Left lung (tissue), 10 donors: ENCODE measurements around the gene SLC35F3. TPM values are rescaled to one million over a fixed set of nuclear protein-coding genes. Genes with fewer than 3 reads are reported as not detected.

Experiments used
- ATAC-seq: fragments of 200-7000 bp; cut with Tn5 transposase; one replicate; pipeline ENCODE4 v1.9.1; 2020; ENCODE audit warnings: moderate library complexity
- DNase-seq, 4 donors: peaks; one replicate each; pipeline ENCODE4 v3.0.0-alpha.2; 2013 to 2020
- H3K27ac ChIP-seq, 2 donors: fragments of 200-600 bp; sonication (generic) in 1 of 2; one replicate each; pipeline versions ENCODE4 v1.5.0 to v1.8.0; 2020 to 2021
- H3K27me3 ChIP-seq, 2 donors: fragments of 200-600 bp; sonication (generic) in 1 of 2; one replicate each; pipeline versions ENCODE4 v1.5.0 to v1.8.0; 2020 to 2021
- H3K36me3 ChIP-seq, 2 donors: fragments of 200-600 bp; sonication (generic) in 1 of 2; one replicate each; pipeline versions ENCODE4 v1.5.0 to v1.8.0; 2020 to 2021
- H3K4me1 ChIP-seq, 2 donors: fragments of 200-600 bp; one replicate each; pipeline ENCODE4 v1.8.0; 2021
- H3K4me3 ChIP-seq, 2 donors: fragments of 200-600 bp; sonication (generic) in 1 of 2; one replicate each; pipeline versions ENCODE4 v1.5.0 to v1.8.0; 2020 to 2021; ENCODE audit warnings: mild to moderate bottlenecking in 1 of 2
- H3K9me3 ChIP-seq, 2 donors: fragments of 200-600 bp; sonication (generic) in 1 of 2; one replicate each; pipeline versions ENCODE4 v1.5.0 to v1.8.0; 2020 to 2021
- CTCF ChIP-seq, 2 donors: fragments of 200-600 bp; sonication (generic) in 1 of 2; IDR thresholded peaks; one replicate each; pipeline versions ENCODE4 v1.5.0 to v1.8.0; 2021; ENCODE audit warnings: antibody characterized with exemption in 2 of 2
- intact Hi-C, 2 donors: fragments of 100-400 bp; cut with DNase I; formaldehyde crosslinking; loops; one replicate each; pipeline versions ENCODE4 v1.11.2 to v1.14.2; 2022
- polyA plus RNA-seq, 6 donors: library from polyadenylated mRNA; unstranded; fragments of 120-200 nt; gene quantifications; one replicate each; pipeline ENCODE4 v1.2.1, GENCODE V29; 2013; ENCODE audit not compliant: insufficient read length in 6 of 6
- total RNA-seq, 2 donors: library from RNA; stranded (reverse); fragmentation: NEBNext Ultra II Directional; extraction: Animal tissue kit (Norgen Biotek cat#: 25700); gene quantifications; one replicate each; pipeline ENCODE4 v1.2.1, GENCODE V29; 2021
- donor health status: DM: no; HTN: yes; CAD: no.
- donor health status: DM: no; HTN: no; CAD: no.

The SLC35F3 gene
- total and polyA plus RNA-seq, 8 donors: 0.58 to 1.9 (median 1.5) TPM

- H3K4me3 ChIP-seq: no peak overlapping the region
- DNase-seq (no peak), ATAC-seq (no peak)
- intact Hi-C loops: no loop called here
- no peak overlapping the region for H3K27ac ChIP-seq
- no peaks in the 10 kb centered on the region for H3K4me1 ChIP-seq
- no peak for TF ChIP-seq CTCF (IDR thresholded peaks at IDR 0.05)
- H3K36me3 ChIP-seq: no peaks in the 10 kb centered on the region
- H3K27me3 ChIP-seq: no peaks in the 10 kb centered on the region
- H3K9me3 ChIP-seq: peaks cover 0 to 19% of the 10 kb centered on the region in 2 donors
Measured at GRCh38 chr1:234288946-234289345, 384.5 kb downstream of the SLC35F3 start.

- ATAC-seq (no peak), DNase-seq (no peak)
- intact Hi-C loops: no loop called here
- Histone ChIP-seq H3K4me3 (no peak overlapping the region), H3K9me3 (peaks cover 0 to 19% of the 10 kb centered on the region in 2 donors), H3K36me3 (no peaks in the 10 kb centered on the region), H3K4me1 (no peaks in the 10 kb centered on the region), H3K27ac (no peak overlapping the region), H3K27me3 (no peaks in the 10 kb centered on the region)
- TF ChIP-seq CTCF (IDR thresholded peaks at IDR 0.05): no peak
Measured at GRCh38 chr1:234289538-234290305, 385.2 kb downstream of the SLC35F3 start.

- TF ChIP-seq CTCF (IDR thresholded peaks at IDR 0.05): no peak
- DNase-seq: no peak
- intact Hi-C loops: no loop called here
- peaks cover 0 to 19% of the 10 kb centered on the region in 2 donors for H3K9me3 ChIP-seq
- H3K4me3 ChIP-seq: no peak overlapping the region
- no peaks in the 10 kb centered on the region for H3K4me1 ChIP-seq
- no peak overlapping the region for H3K27ac ChIP-seq
- no peak for ATAC-seq
- H3K36me3 ChIP-seq: no peaks in the 10 kb centered on the region
- H3K27me3 ChIP-seq: no peaks in the 10 kb centered on the region
Measured at GRCh38 chr1:234292011-234292410, 387.5 kb downstream of the SLC35F3 start.

- no peak for TF ChIP-seq CTCF (IDR thresholded peaks at IDR 0.05)
- Histone ChIP-seq H3K9me3 (peaks cover 0 to 19% of the 10 kb centered on the region in 2 donors), H3K27me3 (no peaks in the 10 kb centered on the region), H3K4me1 (no peaks in the 10 kb centered on the region), H3K36me3 (no peaks in the 10 kb centered on the region), H3K4me3 (no peak overlapping the region), H3K27ac (no peak overlapping the region)
- no peak for ATAC-seq
- intact Hi-C loops: no loop called here
- no peak for DNase-seq
Measured at GRCh38 chr1:234292548-234292947, 388.1 kb downstream of the SLC35F3 start.

GRCh38 chr1:234294109-234294817, 389.8 kb downstream of the SLC35F3 start:
- H3K36me3 ChIP-seq: no peaks in the 10 kb centered on the region
- H3K4me3 ChIP-seq: no peak overlapping the region
- no peak for TF ChIP-seq CTCF (IDR thresholded peaks at IDR 0.05)
- H3K9me3 ChIP-seq: peaks cover 0 to 16% of the 10 kb centered on the region in 2 donors
- intact Hi-C loops: no loop called here
- ATAC-seq (no peak), DNase-seq (no peak)
- H3K4me1 ChIP-seq: no peaks in the 10 kb centered on the region
- no peaks in the 10 kb centered on the region for H3K27me3 ChIP-seq
- H3K27ac ChIP-seq: no peak overlapping the region
